Mesendoderm (in vitro differentiated cells): Measurements from ENCODE around the gene SMPD3.
A peak's percentile ranks its signal among the peaks of the same experiment; 100 is the strongest.

Experiments used
- DNase-seq: peaks from one replicate; pipeline ENCODE4 v3.0.0; 2013
- H2AK5ac ChIP-seq: 2 replicates; pipeline ENCODE4 v1.6.1; 2013; ENCODE audit warnings: low read length, inconsistent platforms
- H2BK120ac ChIP-seq: 2 replicates; pipeline ENCODE4 v1.6.1; 2013; ENCODE audit warnings: low read depth, mild to moderate bottlenecking, low read length, moderate library complexity, mixed read lengths
- H2BK15ac ChIP-seq: replicated peaks from 2 replicates; pipeline ENCODE4 v1.6.1; 2013; ENCODE audit warnings: low read depth, mild to moderate bottlenecking, moderate library complexity
- H2BK5ac ChIP-seq: 2 replicates; pipeline ENCODE4 v1.6.1; 2013; ENCODE audit warnings: low read length, inconsistent platforms
- H3K18ac ChIP-seq: 2 replicates; pipeline ENCODE4 v1.6.1; 2013; ENCODE audit warnings: mild to moderate bottlenecking, low read length, mixed read lengths
- H3K23ac ChIP-seq: one replicate; pipeline ENCODE4 v1.6.1; 2013; ENCODE audit warnings: low read length
- H3K27ac ChIP-seq: 2 replicates; pipeline ENCODE4 v1.5.1; 2013; ENCODE audit warnings: low read depth, mild to moderate bottlenecking, inconsistent platforms, low read length, moderate library complexity
- H3K27me3 ChIP-seq: 2 replicates; pipeline ENCODE4 v1.6.1; 2013; ENCODE audit warnings: low read length, control low read depth, mild to moderate bottlenecking, inconsistent platforms; ENCODE audit not compliant: insufficient read depth, poor library complexity
- H3K36me3 ChIP-seq: 2 replicates; pipeline ENCODE4 v1.6.1; 2013; ENCODE audit warnings: low read length, inconsistent platforms; ENCODE audit not compliant: control insufficient read depth, insufficient read depth
- H3K4ac ChIP-seq: one replicate; pipeline ENCODE4 v1.6.1; 2013; ENCODE audit warnings: low read depth, mild to moderate bottlenecking, low read length, moderate library complexity
- H3K4me1 ChIP-seq: 2 replicates; pipeline ENCODE4 v1.6.1; 2013; ENCODE audit warnings: low read depth, low read length, inconsistent platforms; ENCODE audit not compliant: control insufficient read depth
- H3K4me2 ChIP-seq: 2 replicates; pipeline ENCODE4 v1.6.1; 2013; ENCODE audit warnings: low read length
- H3K4me3 ChIP-seq: 2 replicates; pipeline ENCODE4 v1.5.1; 2013; ENCODE audit warnings: mild to moderate bottlenecking, low read length
- H3K56ac ChIP-seq: one replicate; pipeline ENCODE4 v1.6.1; 2013; ENCODE audit warnings: low read length
- H3K79me1 ChIP-seq: 2 replicates; pipeline ENCODE4 v1.6.1; 2013; ENCODE audit warnings: low read length, inconsistent platforms
- H3K79me2 ChIP-seq: 2 replicates; pipeline ENCODE4 v1.6.1; 2013; ENCODE audit warnings: mild to moderate bottlenecking, low read length; ENCODE audit not compliant: control insufficient read depth, insufficient read depth
- H3K9ac ChIP-seq: 2 replicates; pipeline ENCODE4 v1.6.1; 2013; ENCODE audit warnings: low read length, inconsistent platforms
- H4K5ac ChIP-seq: one replicate; pipeline ENCODE4 v1.6.1; 2013; ENCODE audit warnings: low read length
- H4K8ac ChIP-seq: one replicate; pipeline ENCODE4 v1.6.1; 2013; ENCODE audit warnings: low read depth, mild to moderate bottlenecking, control low read depth, low read length, moderate library complexity
- WGBS: extraction: QIAGEN DNeasy Blood & Tissue Kit; methylation state at CpG from one replicate; pipeline ENCODE4 v1.1.7; 2013; ENCODE audit warnings: low lambda C conversion rate, missing lambda C conversion rate; ENCODE audit not compliant: insufficient coverage; ENCODE audit errors: extremely low coverage; 5-methylcytosine and 5-hydroxymethylcytosine counted together

SMPD3 gene

DNA sequence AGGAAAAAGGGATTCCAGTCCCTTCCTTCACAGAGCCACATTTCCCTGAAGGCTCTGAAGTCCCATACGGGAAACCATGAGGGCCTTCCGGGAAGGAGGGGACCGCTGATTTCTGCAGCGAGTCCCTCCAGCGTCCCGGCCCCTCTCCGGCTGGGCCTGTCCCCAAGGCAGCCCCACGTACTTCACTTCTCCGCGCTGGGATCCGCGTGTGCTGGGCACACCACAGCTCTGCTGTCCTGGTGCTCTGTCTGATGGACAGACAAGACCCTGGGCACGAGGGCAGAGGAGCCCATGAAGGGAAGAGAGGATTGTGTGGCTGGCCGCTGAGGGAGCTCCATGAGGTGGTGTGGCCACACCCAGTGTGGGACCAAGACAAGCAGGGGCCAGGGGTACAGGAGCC is 80.4 kb downstream of the SMPD3 start:
- H3K79me2 ChIP-seq = no peaks in the 10 kb centered on the region
- H3K27ac ChIP-seq = no peak overlapping the region
- no peak overlapping the region for H3K9ac ChIP-seq
- H3K4me3 ChIP-seq = no peak overlapping the region
- H2BK120ac ChIP-seq = no peak overlapping the region
- no CpG with 5 or more reads among the region's 14 CpGs for WGBS
- H3K27me3 ChIP-seq = no peaks in the 10 kb centered on the region
- H3K56ac ChIP-seq = no peak overlapping the region
- no peaks in the 10 kb centered on the region for H3K36me3 ChIP-seq
- H3K18ac ChIP-seq = no peak overlapping the region
- H2BK15ac ChIP-seq = no peak overlapping the region
- no peak for DNase-seq
- H2BK5ac ChIP-seq = no peak overlapping the region
- no peak overlapping the region for H3K4me2 ChIP-seq
- no peaks in the 10 kb centered on the region for H3K79me1 ChIP-seq
- no peaks in the 10 kb centered on the region for H3K4me1 ChIP-seq
- H3K23ac ChIP-seq = no peak overlapping the region
- no peak overlapping the region for H4K5ac ChIP-seq
- no peak overlapping the region for H2AK5ac ChIP-seq
- no peak overlapping the region for H3K4ac ChIP-seq
- no peak overlapping the region for H4K8ac ChIP-seq

DNA sequence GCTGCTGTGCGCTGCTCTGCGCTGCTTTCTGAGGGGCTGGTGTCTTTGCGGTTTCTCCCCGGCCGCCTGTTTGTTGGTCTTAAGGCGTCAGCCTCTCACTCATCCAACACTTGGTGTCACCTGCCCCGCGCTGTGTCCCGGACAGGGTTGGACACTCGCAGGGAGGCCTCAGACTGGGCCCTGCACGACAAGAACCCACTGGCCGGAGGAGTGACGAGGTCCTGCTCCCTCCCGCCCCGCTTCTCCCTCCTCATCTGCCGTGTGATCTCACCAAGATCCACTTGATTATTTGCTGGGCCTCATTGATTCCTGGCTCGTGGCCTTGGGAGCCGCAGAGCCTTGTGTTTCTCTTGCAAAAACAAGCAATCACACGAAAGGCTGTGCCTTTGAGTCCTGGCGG is 80.9 kb downstream of the SMPD3 start:
- no peak overlapping the region for H3K4me3 ChIP-seq
- H3K23ac ChIP-seq = no peak overlapping the region
- WGBS = no CpG with 5 or more reads among the region's 20 CpGs
- H3K79me1 ChIP-seq = no peaks in the 10 kb centered on the region
- no peaks in the 10 kb centered on the region for H3K27me3 ChIP-seq
- no peak overlapping the region for H3K4me2 ChIP-seq
- no peaks in the 10 kb centered on the region for H3K36me3 ChIP-seq
- H2BK5ac ChIP-seq = no peak overlapping the region
- no peak overlapping the region for H3K27ac ChIP-seq
- no peak for DNase-seq
- no peak overlapping the region for H2AK5ac ChIP-seq
- H3K9ac ChIP-seq = no peak overlapping the region
- H3K4ac ChIP-seq = no peak overlapping the region
- H2BK15ac ChIP-seq = no peak overlapping the region
- H2BK120ac ChIP-seq = no peak overlapping the region
- H3K79me2 ChIP-seq = no peaks in the 10 kb centered on the region
- no peak overlapping the region for H4K8ac ChIP-seq
- H4K5ac ChIP-seq = no peak overlapping the region
- H3K4me1 ChIP-seq = no peaks in the 10 kb centered on the region
- H3K18ac ChIP-seq = no peak overlapping the region
- no peak overlapping the region for H3K56ac ChIP-seq

DNA sequence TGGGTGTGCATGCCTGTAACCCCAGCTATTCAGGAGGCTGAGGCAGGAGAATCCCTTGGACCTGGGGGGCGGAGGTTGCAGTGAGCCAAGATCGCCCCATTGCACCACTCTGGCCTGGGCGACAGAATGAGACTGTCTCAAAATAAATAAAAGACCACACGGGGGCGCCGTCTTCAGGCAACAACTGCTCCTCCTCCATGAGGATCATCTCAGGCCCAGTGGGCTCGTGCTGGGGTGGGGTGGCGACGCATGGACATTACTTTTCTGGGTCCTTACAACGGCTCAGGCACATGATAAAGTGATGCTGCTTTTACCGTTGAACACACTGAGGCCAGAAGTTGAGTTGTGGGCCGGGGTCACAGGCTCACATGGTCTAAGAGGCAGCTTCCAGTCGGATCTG is 81.3 kb downstream of the SMPD3 start:
- H3K4me1 ChIP-seq = no peaks in the 10 kb centered on the region
- no peak overlapping the region for H3K23ac ChIP-seq
- no peak overlapping the region for H3K4me2 ChIP-seq
- no peak overlapping the region for H2AK5ac ChIP-seq
- no peak overlapping the region for H2BK15ac ChIP-seq
- no peak overlapping the region for H2BK120ac ChIP-seq
- no peak overlapping the region for H4K5ac ChIP-seq
- peak; percentile 74 for DNase-seq
- H4K8ac ChIP-seq = no peak overlapping the region
- no peaks in the 10 kb centered on the region for H3K36me3 ChIP-seq
- H3K56ac ChIP-seq = no peak overlapping the region
- no peaks in the 10 kb centered on the region for H3K79me1 ChIP-seq
- H3K18ac ChIP-seq = no peak overlapping the region
- H3K4me3 ChIP-seq = no peak overlapping the region
- no peak overlapping the region for H3K4ac ChIP-seq
- no peak overlapping the region for H3K27ac ChIP-seq
- WGBS = no CpG with 5 or more reads among the region's 13 CpGs
- no peaks in the 10 kb centered on the region for H3K27me3 ChIP-seq
- H3K79me2 ChIP-seq = no peaks in the 10 kb centered on the region
- H2BK5ac ChIP-seq = no peak overlapping the region
- H3K9ac ChIP-seq = no peak overlapping the region

DNA sequence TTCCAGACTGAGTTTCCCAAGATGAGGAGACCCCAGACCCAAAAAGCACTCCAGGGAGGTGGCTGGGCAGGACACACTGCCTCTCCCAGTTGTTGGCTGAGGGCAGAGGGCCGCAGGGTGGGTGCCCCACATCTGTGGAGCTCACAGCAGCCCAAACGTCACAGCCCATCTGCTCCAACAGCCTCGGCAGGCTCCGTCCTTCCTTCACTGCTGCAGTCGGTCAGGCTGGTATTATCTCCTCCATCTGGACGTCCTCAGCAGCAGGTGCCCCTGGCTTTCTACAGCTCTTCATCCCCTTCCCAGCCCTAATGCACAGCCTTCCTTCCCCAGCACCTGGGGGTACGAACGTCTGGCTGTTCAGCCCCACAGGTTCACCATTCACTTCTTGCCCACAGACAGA is 82.2 kb downstream of the SMPD3 start:
- Histone ChIP-seq H3K23ac (no peak overlapping the region), H2BK15ac (no peak overlapping the region), H3K79me2 (no peaks in the 10 kb centered on the region), H4K5ac (no peak overlapping the region), H2BK5ac (no peak overlapping the region), H3K18ac (no peak overlapping the region), H3K27ac (no peak overlapping the region), H3K27me3 (no peaks in the 10 kb centered on the region), H3K4me3 (no peak overlapping the region), H4K8ac (no peak overlapping the region), H3K4ac (no peak overlapping the region), H3K9ac (no peak overlapping the region), H3K4me2 (no peak overlapping the region), H3K56ac (no peak overlapping the region), H3K79me1 (no peaks in the 10 kb centered on the region), H2AK5ac (no peak overlapping the region), H3K4me1 (no peaks in the 10 kb centered on the region), H2BK120ac (no peak overlapping the region), H3K36me3 (no peaks in the 10 kb centered on the region)
- no peak for DNase-seq
- no CpG with 5 or more reads among the region's 8 CpGs for WGBS

DNA sequence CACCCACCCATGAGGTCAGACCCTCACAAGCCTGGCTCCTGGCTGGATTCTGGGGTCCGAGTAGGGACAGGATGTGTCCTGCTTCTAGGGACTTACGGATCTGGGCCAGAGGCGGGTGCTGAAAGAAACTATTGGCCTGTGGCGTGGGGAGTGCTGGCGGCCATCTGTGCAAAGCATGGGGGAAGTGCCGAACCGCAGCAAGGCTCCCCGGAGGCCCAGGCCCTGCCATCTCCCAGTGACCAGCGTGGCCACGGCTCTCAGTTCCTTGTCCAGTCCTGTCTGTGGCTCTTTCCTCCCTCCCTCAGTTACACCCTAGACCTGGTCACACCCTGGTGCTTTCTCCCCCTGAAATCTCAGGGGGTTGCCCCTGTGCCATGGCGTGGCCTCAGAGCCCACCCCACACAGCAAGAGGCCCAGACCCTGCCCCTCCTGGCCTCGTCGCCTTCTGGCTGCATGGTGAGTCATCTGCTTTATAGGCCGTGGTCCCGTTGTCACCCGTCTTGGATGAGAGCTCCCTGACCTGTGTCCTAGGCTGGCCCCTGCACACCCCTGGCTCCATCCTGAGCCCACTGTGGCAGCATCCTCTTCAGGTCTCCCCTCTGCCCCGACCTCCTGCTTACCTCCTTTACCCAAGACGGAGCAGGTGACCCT is 83.0 kb downstream of the SMPD3 start:
- Histone ChIP-seq H3K79me2 (no peaks in the 10 kb centered on the region), H3K4me1 (no peaks in the 10 kb centered on the region), H4K8ac (no peak overlapping the region), H3K79me1 (no peaks in the 10 kb centered on the region), H3K18ac (no peak overlapping the region), H2BK5ac (no peak overlapping the region), H3K4me2 (no peak overlapping the region), H2BK120ac (no peak overlapping the region), H3K27me3 (no peaks in the 10 kb centered on the region), H3K36me3 (no peaks in the 10 kb centered on the region), H3K4me3 (no peak overlapping the region), H3K27ac (no peak overlapping the region), H2AK5ac (no peak overlapping the region), H3K9ac (no peak overlapping the region), H2BK15ac (no peak overlapping the region), H3K56ac (no peak overlapping the region), H3K23ac (no peak overlapping the region), H4K5ac (no peak overlapping the region), H3K4ac (no peak overlapping the region)
- DNase-seq = no peak
- no CpG with 5 or more reads among the region's 18 CpGs for WGBS

DNA sequence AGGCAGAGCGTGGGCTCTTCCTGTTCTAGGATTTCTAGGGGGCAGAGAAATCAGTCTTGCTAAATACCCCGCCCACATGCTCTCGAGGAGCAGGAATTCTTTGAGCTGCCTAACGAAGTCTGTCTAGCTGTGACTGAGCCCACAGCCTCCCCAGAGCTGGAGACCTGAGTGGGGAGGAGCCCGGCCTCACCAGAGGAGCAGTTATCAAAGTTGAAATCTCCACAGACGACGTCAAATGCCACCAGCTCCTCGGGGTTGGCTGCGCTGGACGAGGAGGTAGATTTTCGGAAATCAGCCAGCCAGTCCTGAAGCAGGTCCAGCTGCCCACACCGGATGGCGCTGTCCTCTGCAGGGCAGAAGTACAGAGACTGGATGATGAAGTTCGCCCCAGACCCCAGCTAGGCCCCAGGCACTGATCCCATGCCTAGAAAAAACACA is 83.7 kb downstream of the SMPD3 start:
- no peak overlapping the region for H3K27ac ChIP-seq
- no peak overlapping the region for H3K4ac ChIP-seq
- no peak overlapping the region for H2BK120ac ChIP-seq
- no peaks in the 10 kb centered on the region for H3K79me2 ChIP-seq
- no peak overlapping the region for H2BK5ac ChIP-seq
- H3K27me3 ChIP-seq = no peaks in the 10 kb centered on the region
- H4K8ac ChIP-seq = no peak overlapping the region
- H3K79me1 ChIP-seq = no peaks in the 10 kb centered on the region
- H2BK15ac ChIP-seq = no peak overlapping the region
- H3K23ac ChIP-seq = no peak overlapping the region
- no peak overlapping the region for H2AK5ac ChIP-seq
- no peak overlapping the region for H4K5ac ChIP-seq
- no peak overlapping the region for H3K18ac ChIP-seq
- DNase-seq = peak; percentile 56
- no peak overlapping the region for H3K4me3 ChIP-seq
- H3K4me1 ChIP-seq = no peaks in the 10 kb centered on the region
- no peak overlapping the region for H3K4me2 ChIP-seq
- no CpG with 5 or more reads among the region's 14 CpGs for WGBS
- no peaks in the 10 kb centered on the region for H3K36me3 ChIP-seq
- no peak overlapping the region for H3K56ac ChIP-seq
- H3K9ac ChIP-seq = no peak overlapping the region
